HepG2 (cell line): ENCODE measurements around the gene GNGT2. TPM values are rescaled to one million over a fixed set of nuclear protein-coding genes. Genes with fewer than 3 reads are reported as not detected.

ENCODE experiments used
- ATAC-seq: fragments of 200-7000 bp; cut with Tn5 transposase; 3 replicates; pipeline ENCODE4 v1.9.1; 2020; ENCODE audit warnings: mild to moderate bottlenecking, moderate library complexity
- BruUV-seq: library from RNA; stranded (reverse); fragments of 400-500 nt; replicated peaks from 2 replicates; lab custom pipeline; 2021; lab: Mats Ljungman, UMichigan
- CTCF ChIA-PET: fragments of 300-600 bp; formaldehyde crosslinking; extraction: SDS; loops from one replicate; lab custom pipeline; 2021; ENCODE audit warnings: low total read pairs, inconsistent platforms, low intra/inter-chr PET ratio; lab: Yijun Ruan, JAX
- POLR2A ChIA-PET: fragments of 350-600 bp; sonication (Branson Sonifier 250); formaldehyde crosslinking; loops from one replicate; lab custom pipeline; 2020; ENCODE audit warnings: antibody characterized with exemption, inconsistent platforms; lab: Yijun Ruan, JAX
- DNase-seq: peaks from one replicate; pipeline ENCODE4 v3.0.0-alpha.2; 2015; ENCODE audit warnings: low spot score
- FAIRE-seq: peaks from 3 replicates; lab custom pipeline; 2011; peaks lifted over from hg19 to GRCh38; lab: Jason Lieb, UNC
- H2AFZ ChIP-seq: one replicate; pipeline ENCODE4 v1.6.1; 2011; ENCODE audit warnings: low read length, inconsistent platforms
- H3K27ac ChIP-seq: fragments of 300-600 bp; 3 replicates; pipeline ENCODE4 v1.8.0; 2011; ENCODE audit warnings: mixed run types, mild to moderate bottlenecking, mixed read lengths, low read length, inconsistent platforms; ENCODE audit not compliant: insufficient read depth; ENCODE audit errors: extremely low read length
- H3K27me3 ChIP-seq, 2 experiments: fragments of 200-600 bp in 1 of 2; 2 replicates in 1 of 2; 3 replicates in 1 of 2; pipeline versions ENCODE4 v1.6.0 to v1.8.0; 2011; ENCODE audit warnings: low read length in 2 of 2, mild to moderate bottlenecking in 2 of 2, moderate library complexity in 2 of 2, inconsistent platforms in 1 of 2; ENCODE audit not compliant: insufficient read depth in 2 of 2, control insufficient read depth in 1 of 2
- H3K36me3 ChIP-seq, 2 experiments: fragments of 200-600 bp in 1 of 2; replicated peaks in 1 of 2; 2 replicates in 1 of 2; 3 replicates in 1 of 2; pipeline versions ENCODE4 v1.5.1 to v1.8.0; 2011; ENCODE audit warnings: low read length in 2 of 2, inconsistent platforms in 1 of 2; ENCODE audit not compliant: insufficient read depth in 2 of 2, control insufficient read depth in 1 of 2
- H3K4me1 ChIP-seq: 2 replicates; pipeline ENCODE4 v1.5.1; 2012; ENCODE audit warnings: low read length, inconsistent platforms; ENCODE audit not compliant: insufficient read depth
- H3K4me2 ChIP-seq: 2 replicates; pipeline ENCODE4 v1.6.0; 2011; ENCODE audit warnings: low read depth, low read length, inconsistent platforms
- H3K4me3 ChIP-seq, 3 experiments: fragments of 200-600 bp in 1 of 3; sonication (generic), shearing (Covaris generic) in 1 of 3; replicated peaks in 1 of 3; 2 replicates each; pipeline ENCODE4 v1.5.1; 2011 to 2016; ENCODE audit warnings: low read length in 3 of 3, inconsistent platforms in 2 of 3, low read depth in 2 of 3, mild to moderate bottlenecking in 2 of 3, control low read depth in 1 of 3, mixed read lengths in 1 of 3; ENCODE audit not compliant: insufficient read depth in 1 of 3
- H3K79me2 ChIP-seq: one replicate; pipeline ENCODE4 v1.6.1; 2011; ENCODE audit warnings: low read length, inconsistent platforms; ENCODE audit not compliant: insufficient read depth
- H3K9ac ChIP-seq: 2 replicates; pipeline ENCODE4 v1.6.0; 2011; ENCODE audit warnings: mild to moderate bottlenecking, low read depth, low read length, inconsistent platforms; ENCODE audit not compliant: insufficient read depth
- H3K9me3 ChIP-seq: 2 replicates; pipeline ENCODE4 v1.5.1; 2012; ENCODE audit warnings: mild to moderate bottlenecking, low read length
- H4K20me1 ChIP-seq: 2 replicates; pipeline ENCODE4 v1.6.0; 2011; ENCODE audit warnings: inconsistent platforms, mild to moderate bottlenecking, low read length, moderate library complexity; ENCODE audit not compliant: insufficient read depth
- ATRX ChIP-seq: sonication (generic); formaldehyde crosslinking; IDR thresholded peaks from 2 replicates; pipeline ENCODE4 v1.4.0; 2020; ENCODE audit warnings: missing genetic modification reagents, borderline replicate concordance
- ERF ChIP-seq: IDR thresholded peaks from 2 replicates; pipeline ENCODE4 v1.6.1; 2018; ENCODE audit warnings: missing biosample characterization, missing genetic modification reagents
- ESRRA ChIP-seq: sonication (generic); formaldehyde crosslinking; IDR thresholded peaks from 2 replicates; pipeline ENCODE4 v1.5.1; 2020; ENCODE audit warnings: mild to moderate bottlenecking, low read depth, missing genetic modification reagents
- HDAC1 ChIP-seq: sonication (generic); formaldehyde crosslinking; IDR thresholded peaks from 2 replicates; pipeline ENCODE4 v1.5.1; 2020; ENCODE audit warnings: mild to moderate bottlenecking, missing genetic modification reagents
- HNRNPL ChIP-seq: fragments of 200-400 bp; formaldehyde crosslinking; IDR thresholded peaks from 2 replicates; pipeline ENCODE4 v1.6.1; 2017; ENCODE audit warnings: mild to moderate bottlenecking, low read depth, low read length
- HOXA9 ChIP-seq: sonication (generic); formaldehyde crosslinking; IDR thresholded peaks from 2 replicates; pipeline ENCODE4 v1.8.1; 2022; ENCODE audit warnings: missing genetic modification reagents, mild to moderate bottlenecking, moderate library complexity, borderline replicate concordance
- KAT2B ChIP-seq: fragments of 150-350 bp; IDR thresholded peaks from 2 replicates; pipeline ENCODE4 v1.6.1; 2014; ENCODE audit warnings: low read depth, low read length, borderline replicate concordance
- KAT7 ChIP-seq: IDR thresholded peaks from 2 replicates; pipeline ENCODE4 v1.6.1; 2018; ENCODE audit warnings: borderline replicate concordance, missing compliant biosample characterization
- MTF2 ChIP-seq: sonication (generic); formaldehyde crosslinking; IDR thresholded peaks from 2 replicates; pipeline ENCODE4 v1.5.0; 2020; ENCODE audit warnings: missing genetic modification reagents, borderline replicate concordance
- NFYC ChIP-seq: IDR thresholded peaks from 2 replicates; pipeline ENCODE4 v1.6.1; 2016; ENCODE audit warnings: missing genetic modification reagents, missing compliant biosample characterization
- PHF21A ChIP-seq: sonication (generic); formaldehyde crosslinking; IDR thresholded peaks from 2 replicates; pipeline ENCODE4 v1.5.0; 2020; ENCODE audit warnings: mild to moderate bottlenecking, missing genetic modification reagents
- SIN3B ChIP-seq: fragments of 150-350 bp; IDR thresholded peaks from 2 replicates; pipeline ENCODE4 v1.6.1; 2014; ENCODE audit warnings: low read length
- SRSF1 ChIP-seq: fragments of 200-400 bp; formaldehyde crosslinking; optimal IDR thresholded peaks from 2 replicates; pipeline ENCODE3; 2017; ENCODE audit warnings: mild to moderate bottlenecking, low read depth, low read length, moderate library complexity
- TBX2 ChIP-seq: sonication (generic); formaldehyde crosslinking; IDR thresholded peaks from 2 replicates; pipeline ENCODE4 v1.5.0; 2020; ENCODE audit warnings: missing genetic modification reagents, mild to moderate bottlenecking, borderline replicate concordance
- TRIM22 ChIP-seq: fragments of 450-650 bp; IDR thresholded peaks from 2 replicates; pipeline ENCODE4 v1.6.1; 2017
- ZBTB7B ChIP-seq: sonication (generic); formaldehyde crosslinking; IDR thresholded peaks from 2 replicates; pipeline ENCODE4 v1.4.0; 2020; ENCODE audit warnings: missing genetic modification reagents
- ZFP36 ChIP-seq: fragments of 150-350 bp; IDR thresholded peaks from 2 replicates; pipeline ENCODE4 v1.6.1; 2018; ENCODE audit warnings: borderline replicate concordance, low read length, low read depth; ENCODE audit not compliant: partially characterized antibody
- ZFX ChIP-seq: sonication (generic); formaldehyde crosslinking; IDR thresholded peaks from 2 replicates; pipeline ENCODE4 v1.4.0; 2020; ENCODE audit warnings: mild to moderate bottlenecking, low read depth, missing genetic modification reagents, moderate library complexity
- ZGPAT ChIP-seq: IDR thresholded peaks from 2 replicates; pipeline ENCODE4 v1.6.1; 2016; ENCODE audit warnings: mild to moderate bottlenecking
- ZNF121 ChIP-seq: sonication (generic); formaldehyde crosslinking; IDR thresholded peaks from 2 replicates; pipeline ENCODE4 v1.5.0; 2020; ENCODE audit warnings: mild to moderate bottlenecking, missing genetic modification reagents
- ZNF557 ChIP-seq: sonication (generic); formaldehyde crosslinking; IDR thresholded peaks from 2 replicates; pipeline ENCODE4 v1.4.0; 2020; ENCODE audit warnings: missing genetic modification reagents
- ZNF615 ChIP-seq: sonication (generic); formaldehyde crosslinking; IDR thresholded peaks from 2 replicates; pipeline ENCODE4 v1.5.0; 2020; ENCODE audit warnings: mild to moderate bottlenecking, missing genetic modification reagents, borderline replicate concordance
- ZNF772 ChIP-seq: sonication (generic); formaldehyde crosslinking; IDR thresholded peaks from 2 replicates; pipeline ENCODE4 v1.5.0; 2020; ENCODE audit warnings: mild to moderate bottlenecking, missing genetic modification reagents
- WGBS: methylation state at CpG from one replicate; pipeline ENCODE4 v1.1.6; 2017; ENCODE audit warnings: low lambda C conversion rate; 5-methylcytosine and 5-hydroxymethylcytosine counted together
- in situ Hi-C: cut with HindIII; loops from 2 replicates; pipeline ENCODE4 v1.10.0; 2017; ENCODE audit warnings: low pct_unique_long_range_greater_than_20kb; ENCODE audit not compliant: extremely low pct_ligation_motif_present
- intact Hi-C: fragments of 100-400 bp; cut with micrococcal nuclease; formaldehyde crosslinking; loops from one replicate; pipeline ENCODE4 v1.10.0; 2022; ENCODE audit not compliant: unreplicated experiment
- polyA plus RNA-seq, 8 experiments: library from polyadenylated mRNA; depleted of rRNA in 3 of 8; stranded (reverse) in 7 of 8; unstranded in 1 of 8; fragments of >200 nt; fragmentation: Illumina TruSeq in 4 of 8; extraction: Trizol in 4 of 8; gene quantifications; 2 replicates each; pipeline versions ENCODE4 v1.2.1 to v1.2.3, GENCODE V29; 2011 to 2016; ENCODE audit warnings: low read depth in 4 of 8, missing spikeins in 1 of 8, mixed read lengths in 1 of 8; ENCODE audit not compliant: insufficient read depth in 1 of 8
- total RNA-seq, 5 experiments: library from RNA; depleted of rRNA; stranded (reverse); fragments of >200 nt; fragmentation: Illumina TruSeq; extraction: Trizol; gene quantifications; 2 replicates each; pipeline ENCODE4 v1.2.3, GENCODE V29; 2016; ENCODE audit warnings: low read depth in 1 of 5

GNGT2 gene
- total and polyA plus RNA-seq, 2 of the 13 experiments (the other 11 are each of a cell fraction or from before 2014, with no cell fraction given), result not detected

GRCh38 chr17:49180303-49180702 lies 30.1 kb downstream of the GNGT2 start:
- ATAC-seq (peak; percentile 70), DNase-seq (peak; percentile 65), FAIRE-seq (peak; percentile 30)
- POLR2A ChIA-PET, result interaction anchor here (1.3 kb wide), 1 partner anchor 111 kb away, joined by 3 read pairs; no protein-coding TSS in a partner anchor
- CTCF ChIA-PET, result interaction anchor here (0.9 to 3.0 kb wide), 2 partner anchors 47 to 148 kb away, joined by 3 to 21 read pairs; no protein-coding TSS in a partner anchor
- H3K4me2 ChIP-seq, result 0 out of 2 replicates have a peak overlapping the region, but pooled peaks have one; percentile 5
- no peak overlapping the region for H3K9ac ChIP-seq
- no peaks in the 10 kb centered on the region for H3K36me3 ChIP-seq
- peaks cover 30% of the 10 kb centered on the region for H3K9me3 ChIP-seq
- intact Hi-C loops (loop anchor here (1.0 to 2.0 kb wide), 2 partner anchors 46 to 110 kb away; no protein-coding TSS in a partner anchor), in situ Hi-C loops (loop anchor here (5.0 kb wide), 1 partner anchor 47 kb away; no protein-coding TSS in a partner anchor)
- no peaks in the 10 kb centered on the region for H3K79me2 ChIP-seq
- H4K20me1 ChIP-seq, result no peaks in the 10 kb centered on the region
- no peak overlapping the region for H3K4me3 ChIP-seq
- no peak overlapping the region for H3K27ac ChIP-seq
- H3K4me1 ChIP-seq, result no peaks in the 10 kb centered on the region
- no peaks in the 10 kb centered on the region for H3K27me3 ChIP-seq
- no TSS peak for BruUV-seq
- H2AFZ ChIP-seq, result no peak overlapping the region
- 9% methylated on average over 5 of the region's 5 CpGs for WGBS
- TF ChIP-seq ZBTB7B, result peak; percentile 49; the same call in 1 of the 2 replicates
- TF ChIP-seq TBX2 (CRISPR knock-in tag), result peak; percentile 36; the same call in 1 of the 2 replicates
- no peak for TF ChIP-seq SIN3B
- TF ChIP-seq ATRX (CRISPR knock-in tag), result no peak
- TF ChIP-seq PHF21A (CRISPR knock-in tag), result peak; percentile 46; the same call in 1 of the 2 replicates
- TF ChIP-seq ZNF557 (CRISPR knock-in tag), result 0 out of 2 replicates have a peak, but pooled peaks have one; percentile 56
- no peak for TF ChIP-seq SRSF1
- no peak for TF ChIP-seq ESRRA (CRISPR knock-in tag)
- TF ChIP-seq HNRNPL, result no peak
- TF ChIP-seq ZFX (CRISPR knock-in tag), result no peak
- no peak for TF ChIP-seq HDAC1 (CRISPR knock-in tag)
- TF ChIP-seq ZFP36, result no peak
- TF ChIP-seq KAT2B, result no peak
- TF ChIP-seq ZNF615 (CRISPR knock-in tag), result no peak
- TF ChIP-seq KAT7 (CRISPR knock-in tag), result no peak
- TF ChIP-seq ZNF121 (CRISPR knock-in tag), result no peak
- TF ChIP-seq ZNF772, result no peak
- 0 out of 2 replicates have a peak, but pooled peaks have one; percentile 25 for TF ChIP-seq ZGPAT (CRISPR knock-in tag)
- peak; percentile 57; the same call in 1 of the 2 replicates for TF ChIP-seq ERF (CRISPR knock-in tag)
- no peak for TF ChIP-seq HOXA9
- no peak for TF ChIP-seq MTF2 (CRISPR knock-in tag)
- TF ChIP-seq TRIM22, result no peak
- TF ChIP-seq NFYC, result peak; percentile 34; the same call in 1 of the 2 replicates
